ENCODE results near the gene GPSM1.

GRCh38 chr9:136374183-136374575 lies 46.8 kb downstream of the GPSM1 start:
- TF ChIP-seq CTCF (conservative IDR thresholded peaks at IDR 0.05) (no peak), ZFX (IDR thresholded peaks at IDR 0.05) (no peak)

All from C4-2B (cell line).